HG03442 (cell line): Measurements from ENCODE around the gene RNF152.
"Not testable (repeated sequence)": the region's sequence is repeated elsewhere in the genome, so short reads cannot be mapped to it uniquely, and the experiment has no call there.

Experiments
- ATAC-seq: cut with Tn5 transposase; IDR thresholded peaks from one replicate; pipeline ENCODE4 v1.9.1; 2021; ENCODE audit warnings: mild to moderate bottlenecking, moderate library complexity; ENCODE audit not compliant: unreplicated experiment

The RNF152 gene

GRCh38 chr18:61824733-61825363 is 68.0 kb downstream of the RNF152 start:
- ATAC-seq: no peak

GRCh38 chr18:61823595-61823994 is 69.2 kb downstream of the RNF152 start:
- no peak for ATAC-seq

- ATAC-seq: no peak
These were observed 69.9 kb downstream of the RNF152 start for GRCh38 chr18:61822879-61823278.

GRCh38 chr18:61821748-61822147 is 71.1 kb downstream of the RNF152 start:
- ATAC-seq: no peak

- no peak for ATAC-seq
These were observed 71.9 kb downstream of the RNF152 start for GRCh38 chr18:61820882-61821281.

- no peak for ATAC-seq
These were observed 75.7 kb downstream of the RNF152 start for GRCh38 chr18:61817086-61817485.

- no peak for ATAC-seq
These were observed 76.8 kb downstream of the RNF152 start for GRCh38 chr18:61815885-61816470.

GRCh38 chr18:61808286-61808685 is 84.5 kb downstream of the RNF152 start:
- ATAC-seq: no peak

GRCh38 chr18:61803393-61803792 is 89.4 kb downstream of the RNF152 start:
- ATAC-seq: no peak

GRCh38 chr18:61797696-61798590 is 94.9 kb downstream of the RNF152 start:
- no peak for ATAC-seq

- no peak for ATAC-seq
These were observed 101.8 kb downstream of the RNF152 start for GRCh38 chr18:61791031-61791430.

GRCh38 chr18:61787011-61787670 is 105.7 kb downstream of the RNF152 start:
- not testable (repeated sequence) for ATAC-seq

- ATAC-seq: no peak
These were observed 107.2 kb downstream of the RNF152 start for GRCh38 chr18:61785588-61785987.

- no peak for ATAC-seq
These were observed 108.0 kb downstream of the RNF152 start for GRCh38 chr18:61784834-61785233.

GRCh38 chr18:61782545-61782944 is 110.3 kb downstream of the RNF152 start:
- ATAC-seq: no peak

GRCh38 chr18:61776201-61776600 is 116.6 kb downstream of the RNF152 start:
- ATAC-seq: not testable (repeated sequence)

GRCh38 chr18:61774846-61775245 is 118.0 kb downstream of the RNF152 start:
- no peak for ATAC-seq

- no peak for ATAC-seq
These were observed 120.4 kb downstream of the RNF152 start for GRCh38 chr18:61772293-61772848.

- ATAC-seq: no peak
These were observed 120.9 kb downstream of the RNF152 start for GRCh38 chr18:61771861-61772260.

GRCh38 chr18:61770279-61770678 is 122.5 kb downstream of the RNF152 start:
- no peak for ATAC-seq

- ATAC-seq: no peak
These were observed 126.4 kb downstream of the RNF152 start for GRCh38 chr18:61766266-61766884.
